Esophagus muscularis mucosa (tissue), 4 donors: Measurements from ENCODE around the gene DPYD.

Experiments used
- CTCF ChIP-seq, 3 experiments: fragments of 200-600 bp in 2 of 3; fragments of 450-650 bp in 1 of 3; sonication (generic) in 2 of 3; IDR thresholded peaks; one replicate each; pipeline ENCODE4 v1.5.1; 2017 to 2019; ENCODE audit warnings: antibody characterized with exemption in 3 of 3, mild to moderate bottlenecking in 2 of 3, moderate library complexity in 1 of 3
- EP300 ChIP-seq: sonication (generic); formaldehyde crosslinking; IDR thresholded peaks from one replicate; pipeline ENCODE4 v1.6.1; 2017; ENCODE audit warnings: antibody characterized with exemption
- POLR2A ChIP-seq: fragments of 450-650 bp; IDR thresholded peaks from one replicate; pipeline ENCODE4 v1.6.1; 2017; ENCODE audit warnings: antibody characterized with exemption, moderate library complexity, mild to moderate bottlenecking, low read depth
- POLR2AphosphoS5 ChIP-seq, 2 donors: sonication (generic); formaldehyde crosslinking; IDR thresholded peaks; one replicate each; pipeline ENCODE4 v1.6.1; 2017; ENCODE audit warnings: antibody characterized with exemption in 2 of 2

GRCh38 chr1:97832481-97832880, 88.4 kb downstream of the DPYD start:
- TF ChIP-seq EP300, result no peak
- TF ChIP-seq CTCF (IDR thresholded peaks at IDR 0.05), result no peak
- no peak for TF ChIP-seq POLR2A
- TF ChIP-seq POLR2AphosphoS5 (IDR thresholded peaks at IDR 0.05), result no peak
